Measurements from ENCODE around the gene YWHAG.
"Not testable (repeated sequence)": the region's sequence is repeated elsewhere in the genome, so short reads cannot be mapped to it uniquely, and the experiment has no call there.

YWHAG gene

GRCh38 chr7:76301000-76301399 is 57.8 kb downstream of the YWHAG start:
- FAIRE-seq (no peak), DNase-seq (ENCODE audit: insufficient read length, low spot score) (no peak)

GRCh38 chr7:76300166-76300731 is 58.5 kb downstream of the YWHAG start:
- no peak for DNase-seq (ENCODE audit: insufficient read length, low spot score)
- no peak for FAIRE-seq

GRCh38 chr7:76296743-76297740 is 61.7 kb downstream of the YWHAG start:
- FAIRE-seq (no peak), DNase-seq (ENCODE audit: insufficient read length, low spot score) (no peak)

- FAIRE-seq, result no peak
Measured at GRCh38 chr7:76294344-76295024, 64.3 kb downstream of the YWHAG start.

GRCh38 chr7:76293407-76293901 is 65.3 kb downstream of the YWHAG start:
- FAIRE-seq (no peak), DNase-seq (ENCODE audit: insufficient read length, low spot score) (no peak)

More at GRCh38 chr7:76294344-76295024, 64.3 kb downstream of the YWHAG start:
- no peak for DNase-seq (ENCODE audit: insufficient read length, low spot score)

GRCh38 chr7:76292911-76293310 is 65.9 kb downstream of the YWHAG start:
- FAIRE-seq; DNase-seq (ENCODE audit: insufficient read length, low spot score): not testable (repeated sequence)

GRCh38 chr7:76292213-76292573 is 66.6 kb downstream of the YWHAG start:
- FAIRE-seq (no peak), DNase-seq (ENCODE audit: insufficient read length, low spot score) (no peak)

GRCh38 chr7:76291351-76292212 is 67.2 kb downstream of the YWHAG start:
- FAIRE-seq, result no peak
- peak; percentile 86 for DNase-seq (ENCODE audit: insufficient read length, low spot score)

GRCh38 chr7:76290847-76291350 is 67.9 kb downstream of the YWHAG start:
- DNase-seq (ENCODE audit: insufficient read length, low spot score); FAIRE-seq: not testable (repeated sequence)

GRCh38 chr7:76286842-76287403 is 71.9 kb downstream of the YWHAG start:
- DNase-seq (ENCODE audit: insufficient read length, low spot score) (no peak), FAIRE-seq (no peak)

- DNase-seq (ENCODE audit: insufficient read length, low spot score) (no peak), FAIRE-seq (no peak)
Measured at GRCh38 chr7:76285604-76286374, 73.0 kb downstream of the YWHAG start.

GRCh38 chr7:76283254-76284159 is 75.3 kb downstream of the YWHAG start:
- no peak for FAIRE-seq

GRCh38 chr7:76282344-76283253 is 76.2 kb downstream of the YWHAG start:
- FAIRE-seq, result no peak
- no peak for DNase-seq (ENCODE audit: insufficient read length, low spot score)

More at GRCh38 chr7:76283254-76284159, 75.3 kb downstream of the YWHAG start:
- DNase-seq (ENCODE audit: insufficient read length, low spot score), result no peak

- DNase-seq (ENCODE audit: insufficient read length, low spot score) (no peak), FAIRE-seq (no peak)
Measured at GRCh38 chr7:76281706-76282343, 77.0 kb downstream of the YWHAG start.

- DNase-seq (ENCODE audit: insufficient read length, low spot score), result no peak
- no peak for FAIRE-seq
Measured at GRCh38 chr7:76281006-76281705, 77.6 kb downstream of the YWHAG start.

- FAIRE-seq, result no peak
- DNase-seq (ENCODE audit: insufficient read length, low spot score), result no peak
Measured at GRCh38 chr7:76280408-76280807, 78.4 kb downstream of the YWHAG start.

All from HTR-8/SVneo (cell line).